Osteoblast (primary cell): Measurements from ENCODE around the gene PRKCA. TPM values are rescaled to one million over a fixed set of nuclear protein-coding genes. Genes with fewer than 3 reads are reported as not detected.

Experiments used
- DNase-seq: peaks from one replicate; pipeline ENCODE4 v3.0.0; 2011; ENCODE audit warnings: low spot score, mixed read lengths; ENCODE audit not compliant: insufficient read length; ENCODE audit errors: missing footprints
- H2AFZ ChIP-seq: 2 replicates; pipeline ENCODE4 v1.6.0; 2011; ENCODE audit warnings: mild to moderate bottlenecking, low read length
- H3K27ac ChIP-seq: 2 replicates; pipeline ENCODE4 v1.5.1; 2011; ENCODE audit warnings: mild to moderate bottlenecking, low read depth, low read length, moderate library complexity
- H3K27me3 ChIP-seq: 2 replicates; pipeline ENCODE4 v1.6.0; 2012; ENCODE audit warnings: mild to moderate bottlenecking, control low read depth, inconsistent platforms, low read length, moderate library complexity; ENCODE audit not compliant: insufficient read depth
- H3K36me3 ChIP-seq: 2 replicates; pipeline ENCODE4 v1.5.1; 2011; ENCODE audit warnings: mild to moderate bottlenecking, low read length, control low read depth, moderate library complexity; ENCODE audit not compliant: insufficient read depth
- H3K4me1 ChIP-seq: 2 replicates; pipeline ENCODE4 v1.5.1; 2011; ENCODE audit warnings: mild to moderate bottlenecking, low read length, control low read depth, moderate library complexity; ENCODE audit not compliant: insufficient read depth
- H3K4me2 ChIP-seq: 2 replicates; pipeline ENCODE4 v1.6.0; 2011; ENCODE audit warnings: mild to moderate bottlenecking, low read length; ENCODE audit not compliant: insufficient read depth
- H3K4me3 ChIP-seq: fragments of 200-600 bp; sonication (generic); 3 replicates; pipeline ENCODE4 v1.5.1; 2012; ENCODE audit warnings: mild to moderate bottlenecking, low read length, inconsistent platforms; ENCODE audit not compliant: insufficient read depth
- H3K79me2 ChIP-seq: 2 replicates; pipeline ENCODE4 v1.6.0; 2012; ENCODE audit warnings: mild to moderate bottlenecking, low read length, control low read depth, inconsistent platforms; ENCODE audit not compliant: insufficient read depth
- H3K9me3 ChIP-seq: 2 replicates; pipeline ENCODE4 v1.5.1; 2011; ENCODE audit warnings: low read depth, low read length, control low read depth
- H4K20me1 ChIP-seq: 2 replicates; pipeline ENCODE4 v1.6.0; 2012; ENCODE audit warnings: mild to moderate bottlenecking, low read length, control low read depth; ENCODE audit not compliant: insufficient read depth
- total RNA-seq: library from RNA; depleted of rRNA; stranded (reverse); fragments of >200 nt; gene quantifications from 2 replicates; pipeline ENCODE4 v1.2.3, GENCODE V29; 2012
- TF ChIP-seq, protein P1 (sequence below): IDR thresholded peaks from 2 replicates; pipeline ENCODE4 v1.5.1; 2011; ENCODE audit warnings: mild to moderate bottlenecking, low read depth, low read length, moderate library complexity; ENCODE audit errors: extremely low read depth

PRKCA gene
- total RNA-seq, 1 donor, result 46.0 TPM

DNA sequence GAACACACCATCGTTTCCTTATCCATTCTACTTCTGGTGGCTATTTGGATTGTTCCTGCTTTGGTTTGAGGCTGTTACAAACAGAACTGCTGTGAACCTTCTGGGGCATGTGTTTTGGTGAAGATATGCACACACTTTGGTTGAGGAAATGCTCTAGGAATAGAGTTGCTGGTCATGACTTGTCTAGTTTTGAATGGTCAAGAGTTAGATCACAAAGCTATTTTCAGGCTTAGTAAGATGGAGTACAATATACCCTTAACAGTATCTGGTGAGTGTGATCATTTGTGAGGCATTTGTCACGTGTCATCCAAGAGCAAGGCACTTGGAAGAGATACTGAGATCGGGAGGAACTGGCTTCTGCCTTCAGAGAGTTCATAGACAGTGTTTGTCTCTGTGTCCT, 485.5 kb downstream of the PRKCA start:
- Histone ChIP-seq H3K27me3 (no peaks in the 10 kb centered on the region), H3K4me3 (no peak overlapping the region), H3K36me3 (peaks cover 35% of the 10 kb centered on the region), H3K27ac (no peak overlapping the region), H2AFZ (no peak overlapping the region), H4K20me1 (peaks cover 14% of the 10 kb centered on the region), H3K9me3 (no peaks in the 10 kb centered on the region), H3K4me2 (no peak overlapping the region), H3K4me1 (peaks cover 3% of the 10 kb centered on the region), H3K79me2 (no peaks in the 10 kb centered on the region)
- TF ChIP-seq, protein P1, sequence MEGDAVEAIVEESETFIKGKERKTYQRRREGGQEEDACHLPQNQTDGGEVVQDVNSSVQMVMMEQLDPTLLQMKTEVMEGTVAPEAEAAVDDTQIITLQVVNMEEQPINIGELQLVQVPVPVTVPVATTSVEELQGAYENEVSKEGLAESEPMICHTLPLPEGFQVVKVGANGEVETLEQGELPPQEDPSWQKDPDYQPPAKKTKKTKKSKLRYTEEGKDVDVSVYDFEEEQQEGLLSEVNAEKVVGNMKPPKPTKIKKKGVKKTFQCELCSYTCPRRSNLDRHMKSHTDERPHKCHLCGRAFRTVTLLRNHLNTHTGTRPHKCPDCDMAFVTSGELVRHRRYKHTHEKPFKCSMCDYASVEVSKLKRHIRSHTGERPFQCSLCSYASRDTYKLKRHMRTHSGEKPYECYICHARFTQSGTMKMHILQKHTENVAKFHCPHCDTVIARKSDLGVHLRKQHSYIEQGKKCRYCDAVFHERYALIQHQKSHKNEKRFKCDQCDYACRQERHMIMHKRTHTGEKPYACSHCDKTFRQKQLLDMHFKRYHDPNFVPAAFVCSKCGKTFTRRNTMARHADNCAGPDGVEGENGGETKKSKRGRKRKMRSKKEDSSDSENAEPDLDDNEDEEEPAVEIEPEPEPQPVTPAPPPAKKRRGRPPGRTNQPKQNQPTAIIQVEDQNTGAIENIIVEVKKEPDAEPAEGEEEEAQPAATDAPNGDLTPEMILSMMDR, result no peak
- DNase-seq, result no peak

DNA sequence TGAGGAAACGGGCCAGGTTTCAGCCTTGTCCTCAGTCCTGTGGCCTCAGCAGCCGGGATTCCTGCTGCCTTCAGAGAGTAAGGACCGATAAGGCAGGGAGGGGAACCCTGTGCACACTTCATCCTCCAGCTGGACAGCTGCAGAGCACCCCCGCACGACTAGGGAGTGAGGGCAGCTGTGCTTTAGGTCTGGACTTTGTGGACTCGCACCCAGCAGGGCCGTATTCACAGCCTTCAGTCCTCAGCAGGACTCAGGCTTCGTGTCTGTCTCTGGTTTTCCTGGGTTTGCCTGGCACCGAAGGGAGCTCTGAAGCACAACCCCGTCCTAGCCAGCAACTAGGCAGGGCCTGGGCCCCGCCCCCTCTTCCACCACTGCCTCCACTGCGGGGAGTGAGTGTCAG, 486.7 kb downstream of the PRKCA start:
- Histone ChIP-seq H4K20me1 (peaks cover 14% of the 10 kb centered on the region), H3K4me1 (peaks cover 3% of the 10 kb centered on the region), H3K4me3 (no peak overlapping the region), H2AFZ (no peak overlapping the region), H3K9me3 (no peaks in the 10 kb centered on the region), H3K36me3 (peaks cover 44% of the 10 kb centered on the region), H3K79me2 (no peaks in the 10 kb centered on the region), H3K4me2 (no peak overlapping the region), H3K27me3 (no peaks in the 10 kb centered on the region), H3K27ac (no peak overlapping the region)
- TF ChIP-seq, protein P1, result no peak
- no peak for DNase-seq

DNA sequence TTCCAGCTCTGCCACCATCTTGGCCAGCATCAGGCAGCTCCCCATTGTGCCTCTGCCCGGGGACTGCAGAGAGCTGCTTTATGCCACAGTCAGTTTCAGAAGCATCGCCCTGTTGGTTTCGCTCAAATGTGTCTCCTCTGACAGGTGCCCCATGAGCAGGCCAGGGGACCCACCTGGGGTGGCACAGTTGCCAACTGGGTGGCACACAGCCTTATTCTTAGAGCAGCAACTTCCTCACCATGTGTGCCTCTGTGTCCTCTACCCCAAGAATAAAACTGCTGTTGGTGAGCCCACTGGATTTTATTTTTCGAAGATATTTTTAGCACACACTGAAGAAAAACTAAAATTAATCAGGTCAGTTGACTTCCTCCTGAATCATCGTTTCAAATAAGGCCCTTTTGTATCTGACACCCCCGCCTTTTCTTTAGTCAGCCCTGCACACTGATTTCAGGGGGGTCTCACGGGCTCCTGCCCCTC, 487.6 kb downstream of the PRKCA start:
- DNase-seq, result no peak
- Histone ChIP-seq H3K4me2 (no peak overlapping the region), H3K27ac (no peak overlapping the region), H3K79me2 (no peaks in the 10 kb centered on the region), H3K4me1 (peaks cover 3% of the 10 kb centered on the region), H4K20me1 (peaks cover 14% of the 10 kb centered on the region), H3K36me3 (peaks cover 44% of the 10 kb centered on the region), H3K27me3 (no peaks in the 10 kb centered on the region), H3K4me3 (no peak overlapping the region), H2AFZ (no peak overlapping the region), H3K9me3 (no peaks in the 10 kb centered on the region)
- TF ChIP-seq, protein P1, result no peak

DNA sequence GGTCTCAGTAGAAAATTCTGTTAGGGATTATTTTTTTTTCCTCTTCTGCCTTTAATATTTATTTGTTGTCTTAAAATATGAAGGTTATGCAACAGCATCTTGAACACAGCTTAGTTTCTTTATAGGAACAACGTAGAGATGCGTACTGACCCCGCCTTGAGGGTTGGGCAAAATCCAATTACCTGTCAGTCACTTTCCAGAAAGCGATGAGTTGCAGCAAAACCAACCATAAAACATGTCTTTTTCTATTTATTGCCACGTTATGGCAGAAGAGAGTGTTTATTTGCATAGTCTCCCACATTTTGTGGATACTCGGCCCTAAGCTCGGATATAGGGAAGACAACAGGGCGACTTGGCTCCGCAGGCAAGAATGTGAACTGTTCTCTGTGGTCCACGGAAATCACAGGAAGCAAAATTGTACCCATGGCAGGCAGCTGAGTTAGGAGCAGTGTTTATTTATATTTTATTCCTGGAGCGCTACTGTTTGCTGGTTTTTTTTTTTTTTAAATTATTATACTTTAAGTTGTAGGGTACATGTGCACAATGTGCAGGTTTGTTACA, 488.2 kb downstream of the PRKCA start:
- H3K36me3 ChIP-seq, result peaks cover 46% of the 10 kb centered on the region
- TF ChIP-seq, protein P1, result no peak

More for the DNA sequence above, 488.2 kb downstream of the PRKCA start:
- Histone ChIP-seq H3K79me2 (no peaks in the 10 kb centered on the region), H3K27me3 (no peaks in the 10 kb centered on the region), H4K20me1 (peaks cover 14% of the 10 kb centered on the region), H2AFZ (no peak overlapping the region), H3K9me3 (no peaks in the 10 kb centered on the region), H3K27ac (no peak overlapping the region), H3K4me2 (no peak overlapping the region), H3K4me3 (no peak overlapping the region), H3K4me1 (peaks cover 3% of the 10 kb centered on the region)
- DNase-seq, result no peak
